Skin epidermis (tissue), 12 donors: ENCODE data around the gene RBM6.
"Not testable (repeated sequence)": the region's sequence is repeated elsewhere in the genome, so short reads cannot be mapped to it uniquely, and the experiment has no call there.

ENCODE experiments used
- H3K27ac ChIP-seq, 21 experiments: fragments of 200-600 bp; sonication (generic) in 11 of 21; one replicate each; pipeline ENCODE4 v1.5.0; 2020; ENCODE audit warnings: mild to moderate bottlenecking in 3 of 21, inconsistent platforms in 2 of 21, moderate library complexity in 2 of 21
- H3K4me3 ChIP-seq, 7 experiments: fragments of 200-600 bp; sonication (generic) in 2 of 7; one replicate each; pipeline ENCODE4 v1.5.0; 2020; ENCODE audit warnings: inconsistent platforms in 2 of 7, mild to moderate bottlenecking in 2 of 7, moderate library complexity in 1 of 7

Gene RBM6

GRCh38 chr3:49911124-49911420 lies 28.9 kb upstream of the RBM6 start:
- H3K4me3 ChIP-seq = no peak overlapping the region
- H3K27ac ChIP-seq = no peak overlapping the region

DNA sequence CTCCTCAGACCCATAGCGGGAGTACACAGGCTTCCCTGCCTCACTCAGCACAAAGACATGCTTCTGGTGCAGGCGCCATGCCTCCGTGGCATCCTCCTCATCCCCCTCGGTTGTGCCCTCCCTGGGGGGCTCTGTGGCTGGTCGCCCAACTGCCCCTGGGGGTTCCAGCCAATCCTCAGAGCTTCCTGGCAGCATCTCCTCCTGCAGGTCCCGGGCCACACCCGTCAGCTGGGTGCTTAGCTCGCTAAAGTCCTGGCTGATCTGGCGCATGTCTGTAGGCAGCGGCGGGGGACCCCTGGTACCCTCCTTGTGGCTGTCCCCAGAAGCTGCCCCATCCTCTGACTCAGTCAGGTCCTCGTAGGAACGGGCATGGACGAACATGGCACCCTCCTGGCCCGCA lies 28.3 kb upstream of the RBM6 start:
- Histone ChIP-seq H3K27ac (no peak overlapping the region), H3K4me3 (no peak overlapping the region)

DNA sequence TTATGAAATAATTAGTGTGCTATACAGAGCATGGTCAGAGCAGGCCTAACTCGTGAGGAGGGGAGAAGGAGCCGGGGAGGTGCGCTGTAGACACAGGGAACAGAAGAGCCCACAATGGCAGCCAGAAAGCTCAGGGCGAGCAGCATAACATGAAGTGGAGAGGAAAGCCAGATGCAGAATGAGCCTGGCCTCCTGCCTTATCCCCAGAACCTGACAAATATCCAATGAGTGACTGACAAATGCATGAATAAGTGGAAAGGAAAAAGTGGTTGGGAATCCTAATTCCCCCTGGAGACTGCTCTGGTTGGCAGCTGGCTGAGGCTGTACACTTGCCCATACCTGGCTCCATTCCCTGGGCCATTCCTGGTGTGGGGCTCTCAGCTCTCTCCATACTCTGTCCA lies 27.1 kb upstream of the RBM6 start:
- Histone ChIP-seq H3K27ac (no peak overlapping the region), H3K4me3 (no peak overlapping the region)

DNA sequence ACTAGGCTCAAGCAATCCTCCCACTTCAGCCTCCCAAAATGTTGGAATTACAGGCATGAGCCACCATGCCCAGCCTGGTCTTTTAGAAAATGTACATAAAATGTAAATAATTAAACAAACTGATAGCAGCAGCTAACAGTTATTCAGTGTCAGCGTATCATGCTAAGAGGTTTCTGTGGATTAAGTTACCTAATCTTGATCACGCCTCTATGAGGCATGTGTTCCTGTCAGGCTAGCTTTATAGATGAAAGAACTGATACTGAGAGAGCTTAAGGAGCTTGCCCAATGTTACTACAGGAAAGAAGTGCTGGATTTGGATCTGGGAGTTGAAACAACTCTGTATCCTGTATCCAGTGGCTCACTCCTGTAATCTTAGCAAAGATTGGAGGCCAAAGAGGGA lies 25.0 kb upstream of the RBM6 start:
- Histone ChIP-seq H3K4me3 (no peak overlapping the region), H3K27ac (no peak overlapping the region)

- H3K27ac ChIP-seq = no peak overlapping the region
- no peak overlapping the region for H3K4me3 ChIP-seq
These were observed 23.3 kb upstream of the RBM6 start for GRCh38 chr3:49916686-49917085.

- H3K27ac ChIP-seq, H3K4me3 ChIP-seq: not testable (repeated sequence)
These were observed 22.0 kb upstream of the RBM6 start for GRCh38 chr3:49917806-49918590.

GRCh38 chr3:49924683-49925082 lies 15.3 kb upstream of the RBM6 start:
- no peak overlapping the region for H3K27ac ChIP-seq
- no peak overlapping the region for H3K4me3 ChIP-seq

DNA sequence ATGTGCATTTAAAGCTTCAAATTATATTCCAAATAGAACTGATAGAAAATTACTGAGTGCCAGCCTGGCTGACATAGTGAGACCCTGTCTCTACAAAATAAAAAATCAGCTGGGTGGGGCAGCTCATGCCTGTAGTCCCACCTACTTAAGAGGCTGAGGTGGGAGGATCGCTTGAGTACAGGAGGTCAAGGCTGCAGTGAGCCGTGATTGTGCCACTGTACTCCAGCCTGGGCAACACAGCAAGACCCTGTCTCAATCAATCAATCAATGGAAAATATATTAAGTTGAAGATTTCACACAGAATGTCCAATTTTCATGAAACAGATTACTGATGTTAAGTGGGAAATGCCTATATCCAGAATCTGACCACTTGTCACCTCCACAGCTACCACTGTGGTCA lies 14.5 kb upstream of the RBM6 start:
- Histone ChIP-seq H3K27ac (peak overlapping the region in 1 of 21 experiments; percentile 16), H3K4me3 (no peak overlapping the region)

DNA sequence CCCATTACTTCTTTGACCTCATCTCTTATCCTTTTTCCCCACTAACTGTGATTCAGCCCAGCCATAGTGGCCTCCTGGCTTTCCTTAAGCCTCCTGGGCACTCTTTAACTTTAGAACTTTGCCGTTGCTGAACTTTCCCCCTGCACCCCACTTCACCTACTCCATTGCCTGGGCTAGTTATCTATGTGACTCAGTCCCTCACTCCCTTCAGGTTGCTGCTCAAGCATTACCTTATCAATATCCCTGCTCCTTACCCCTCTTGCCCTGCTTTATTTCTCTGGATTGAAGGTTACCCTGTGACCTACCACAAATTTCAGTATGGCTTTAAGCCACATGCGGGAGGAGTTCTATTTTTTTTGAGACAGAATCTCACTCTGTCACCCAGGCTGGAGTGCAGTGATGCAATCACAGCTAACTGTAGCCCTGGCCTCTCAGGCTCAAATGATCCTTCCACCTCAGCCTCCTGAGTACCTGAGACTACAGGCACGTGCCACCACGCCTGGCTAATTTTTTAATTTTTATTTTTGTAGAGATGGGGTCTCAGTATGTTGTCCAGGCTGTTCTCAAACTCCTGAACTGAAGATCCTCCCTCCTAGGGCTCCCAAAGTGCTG lies 13.7 kb upstream of the RBM6 start:
- H3K27ac ChIP-seq = peak overlapping the region in 1 of 21 experiments; percentile 16
- no peak overlapping the region for H3K4me3 ChIP-seq

DNA sequence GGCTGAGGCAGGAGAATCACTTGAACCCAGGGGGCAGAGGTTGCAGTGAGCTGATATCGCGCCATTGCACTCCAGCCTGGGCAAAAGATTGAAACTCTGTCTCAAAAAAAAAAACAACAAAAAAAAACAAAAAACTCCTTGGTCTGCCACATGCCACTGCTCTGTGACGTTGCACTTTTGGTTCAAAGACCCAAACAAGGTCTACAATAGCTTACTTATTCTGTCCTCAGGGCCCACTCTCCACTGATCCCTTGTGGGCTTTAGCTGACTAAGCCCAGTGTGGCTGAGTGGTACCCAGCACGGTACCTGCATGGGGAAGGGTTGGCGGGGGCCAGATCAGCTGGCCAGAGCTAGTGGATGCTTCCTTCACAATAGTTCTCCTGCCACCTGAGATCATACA lies 12.2 kb upstream of the RBM6 start:
- no peak overlapping the region for H3K27ac ChIP-seq

DNA sequence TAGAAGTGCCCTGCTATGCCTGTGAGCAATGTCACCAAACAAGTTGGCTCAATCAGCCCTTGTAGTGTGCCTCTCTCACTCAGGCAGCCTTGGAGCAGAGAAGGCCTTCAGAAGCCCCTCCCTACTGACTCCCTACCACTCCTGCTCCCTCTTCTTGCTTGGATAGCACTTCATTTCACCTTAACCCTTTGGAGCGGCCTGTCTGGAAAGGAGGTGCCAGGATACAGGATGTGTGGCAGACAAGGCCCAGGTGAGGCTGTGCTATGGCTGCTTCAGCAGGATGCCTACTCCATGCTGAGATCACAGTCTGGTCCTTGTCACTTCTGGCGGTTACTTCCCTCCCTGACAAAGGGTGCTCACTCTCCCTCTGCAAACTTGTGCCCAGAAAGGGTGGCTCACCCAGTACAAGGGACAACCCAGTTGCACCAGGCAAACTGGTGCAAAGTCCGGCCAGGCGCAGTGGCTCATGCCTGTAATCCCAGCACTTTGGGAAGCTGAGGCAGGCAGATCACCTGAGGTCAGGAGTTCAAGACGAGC lies 11.4 kb upstream of the RBM6 start:
- H3K4me3 ChIP-seq = peak overlapping the region in 6 of 7 experiments; percentile 53 to 95 (median 72)
- H3K27ac ChIP-seq = peak overlapping the region in 5 of 21 experiments; percentile 5 to 91 (median 29)

More for the DNA sequence above, 12.2 kb upstream of the RBM6 start:
- H3K4me3 ChIP-seq = no peak overlapping the region

GRCh38 chr3:49929291-49930167 lies 10.4 kb upstream of the RBM6 start, which contains the start of gene MON1A:
Gene MON1A (minus strand): TSS chr3:49929811. CDS start chr3:49913346, 16,465 bp downstream.
- Histone ChIP-seq H3K4me3 (peak within 1 kb of the TSS; percentile 53 to 95 (median 73)), H3K27ac (peak within 1 kb of the TSS in 20 of 21 experiments; percentile 66 to 91 (median 83))

DNA sequence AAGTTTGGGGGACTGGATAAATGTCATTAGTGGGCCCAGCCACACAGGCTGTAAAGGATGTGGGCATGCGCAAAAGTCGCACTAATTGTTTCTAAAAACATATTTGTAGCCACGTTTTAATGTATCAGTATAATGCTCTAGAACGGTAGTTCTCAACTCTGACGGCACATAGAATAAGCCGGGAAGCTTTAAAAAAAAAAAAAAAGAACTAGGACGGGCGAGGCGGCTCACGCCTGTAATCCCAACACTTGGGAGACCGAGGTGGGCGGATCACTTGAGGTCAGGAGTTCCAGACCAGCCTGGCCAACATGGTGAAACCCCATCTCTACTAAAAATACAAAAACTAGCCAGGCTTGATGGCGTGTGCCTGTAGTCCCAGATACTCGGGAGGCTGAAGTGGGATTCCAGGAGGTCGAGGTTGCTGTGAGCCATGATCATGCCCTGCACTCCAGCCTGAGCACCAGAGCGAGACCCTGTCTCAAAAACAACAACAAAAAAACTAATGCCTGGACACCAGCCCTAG lies 9.7 kb upstream of the RBM6 start:
- H3K27ac ChIP-seq = peak overlapping the region in 20 of 21 experiments; percentile 66 to 91 (median 83)
- peak overlapping the region; percentile 53 to 95 (median 73) for H3K4me3 ChIP-seq

DNA sequence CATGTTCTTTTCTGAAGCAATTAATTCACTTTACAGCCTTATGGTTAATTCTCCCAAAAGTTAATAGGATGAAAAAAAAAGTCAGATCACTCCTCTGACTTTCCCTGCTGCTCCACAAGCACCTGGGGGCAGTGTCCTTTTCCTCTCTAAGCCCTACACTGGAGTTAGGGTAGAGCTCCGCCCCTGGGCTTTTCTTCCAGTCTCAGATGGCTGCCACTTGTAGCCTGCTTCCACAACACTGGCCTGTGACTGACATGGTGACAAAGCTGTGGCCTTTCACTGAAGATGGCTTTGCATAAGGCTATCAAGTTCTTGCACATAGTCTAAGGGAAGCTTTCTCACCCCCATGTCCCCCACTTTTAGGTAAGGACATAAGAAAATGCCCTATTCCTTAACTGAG lies 9.0 kb upstream of the RBM6 start:
- H3K4me3 ChIP-seq = no peak overlapping the region
- H3K27ac ChIP-seq = peak overlapping the region in 2 of 21 experiments; percentile 83 to 84

DNA sequence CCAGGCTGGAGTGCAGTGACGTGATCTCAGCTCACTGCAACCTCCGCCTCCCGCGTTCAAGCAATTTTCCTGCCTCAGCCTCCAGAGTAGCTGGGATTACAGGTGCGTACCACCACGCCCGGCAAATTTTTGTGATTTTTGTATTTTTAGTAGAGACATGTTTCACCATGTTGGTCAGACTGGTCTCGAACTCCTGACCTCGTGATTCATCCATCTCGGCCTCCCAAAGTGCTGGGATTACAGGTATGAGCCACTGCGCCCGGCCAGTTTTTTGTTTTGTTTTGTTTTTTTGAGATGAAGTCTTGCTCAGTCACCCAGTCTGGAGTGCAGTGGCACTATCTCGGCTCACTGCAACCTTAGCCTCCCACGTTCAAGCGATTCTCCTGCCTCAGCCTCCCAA lies 7.7 kb upstream of the RBM6 start:
- not testable (repeated sequence) for H3K4me3 ChIP-seq, H3K27ac ChIP-seq

GRCh38 chr3:49937090-49937489 lies 2.9 kb upstream of the RBM6 start:
- Histone ChIP-seq H3K4me3 (no peak overlapping the region), H3K27ac (no peak overlapping the region)

- H3K27ac ChIP-seq = peak overlapping the region; percentile 81 to 98 (median 91)
These were observed 808 bp downstream of the RBM6 start for GRCh38 chr3:49940667-49941249.

DNA sequence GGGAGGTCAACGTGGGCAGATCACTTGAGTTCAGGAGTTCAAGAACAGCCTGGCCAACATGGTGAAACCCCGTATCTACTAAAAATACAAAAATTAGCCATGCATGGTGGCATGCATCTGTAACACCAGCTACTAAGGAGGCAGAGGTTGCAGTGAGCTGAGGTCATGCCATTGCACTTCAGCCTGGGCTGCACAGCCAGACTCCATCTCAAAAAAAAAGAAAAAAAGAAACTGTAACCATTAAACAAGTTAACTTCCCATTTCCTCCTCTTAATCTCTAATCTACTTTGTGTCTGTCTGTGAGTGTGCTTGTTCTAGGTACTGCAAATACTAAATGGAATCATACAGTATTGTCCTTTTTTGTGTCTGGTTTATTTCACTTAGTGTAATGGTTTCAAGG lies 2.7 kb downstream of the RBM6 start:
- Histone ChIP-seq H3K4me3 (no peak overlapping the region), H3K27ac (no peak overlapping the region)

More at GRCh38 chr3:49940667-49941249, 808 bp downstream of the RBM6 start:
- H3K4me3 ChIP-seq = peak overlapping the region; percentile 60 to 96 (median 69)

- Histone ChIP-seq H3K27ac (no peak overlapping the region), H3K4me3 (no peak overlapping the region)
These were observed 13.0 kb downstream of the RBM6 start for GRCh38 chr3:49952924-49953323.

DNA sequence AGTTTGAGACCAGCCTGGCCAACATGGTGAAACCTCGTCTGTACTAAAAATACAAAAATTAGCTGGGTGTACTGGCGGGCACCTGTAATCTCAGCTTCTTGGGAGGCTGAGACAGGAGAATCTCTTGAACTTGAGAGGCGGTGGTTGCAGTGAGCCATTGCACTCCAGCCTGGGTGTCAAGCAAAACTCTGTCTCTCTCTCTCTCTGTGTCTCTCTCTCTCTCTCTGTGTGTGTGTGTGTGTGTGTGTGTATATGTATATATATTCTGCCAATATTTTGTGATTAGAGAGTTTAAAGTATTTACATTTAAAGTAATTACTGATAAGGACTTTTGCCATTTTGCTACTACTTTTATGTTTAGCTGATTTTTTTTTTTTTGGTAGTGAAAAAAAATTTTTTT lies 15.7 kb downstream of the RBM6 start:
- no peak overlapping the region for H3K27ac ChIP-seq
- H3K4me3 ChIP-seq = no peak overlapping the region
